Skeletal muscle tissue (tissue), 4 donors: ENCODE data around the gene ATF7IP. TPM values are rescaled to one million over a fixed set of nuclear protein-coding genes. Genes with fewer than 3 reads are reported as not detected.
"Not testable (repeated sequence)": the region's sequence is repeated elsewhere in the genome, so short reads cannot be mapped to it uniquely, and the experiment has no call there.

ENCODE experiments used
- H3K27ac ChIP-seq: one replicate; pipeline ENCODE4 v1.7.0; 2013; ENCODE audit warnings: mild to moderate bottlenecking, low read depth, low read length, inconsistent platforms
- H3K27me3 ChIP-seq, 3 donors: one replicate each; pipeline ENCODE4 v1.7.0; 2013; ENCODE audit warnings: low read length in 3 of 3; ENCODE audit not compliant: control insufficient read depth in 3 of 3, insufficient read depth in 3 of 3
- H3K36me3 ChIP-seq, 3 donors: one replicate each; pipeline ENCODE4 v1.7.0; 2013; ENCODE audit warnings: low read length in 3 of 3; ENCODE audit not compliant: control insufficient read depth in 3 of 3, insufficient read depth in 3 of 3
- H3K4me1 ChIP-seq, 3 donors: one replicate each; pipeline ENCODE4 v1.7.0; 2013; ENCODE audit warnings: low read length in 3 of 3, mild to moderate bottlenecking in 3 of 3; ENCODE audit not compliant: control insufficient read depth in 3 of 3, insufficient read depth in 3 of 3
- H3K4me3 ChIP-seq, 3 donors: one replicate each; pipeline ENCODE4 v1.7.0; 2013; ENCODE audit warnings: low read length in 3 of 3
- H3K9ac ChIP-seq, 3 donors: one replicate each; pipeline ENCODE4 v1.7.0; 2013; ENCODE audit warnings: low read length in 3 of 3, mild to moderate bottlenecking in 3 of 3, moderate library complexity in 2 of 3, low read depth in 1 of 3
- H3K9me3 ChIP-seq, 3 donors: one replicate each; pipeline ENCODE4 v1.7.0; 2013; ENCODE audit warnings: low read length in 3 of 3; ENCODE audit not compliant: control insufficient read depth in 3 of 3
- total RNA-seq: library from RNA; depleted of rRNA; stranded (reverse); fragments of >200 nt; gene quantifications from one replicate; pipeline ENCODE4 v1.2.3, GENCODE V29; 2014
- donor health status: Osteomylitis.

The ATF7IP gene
- total RNA-seq, 1 donor from 2014 or later: 32.9 TPM

GRCh38 chr12:14340371-14340770 is 25.1 kb upstream of the ATF7IP start:
- no peaks in the 10 kb centered on the region for H3K27me3 ChIP-seq
- H3K9ac ChIP-seq: no peak overlapping the region
- peaks cover 0 to 17% (median 4%) of the 10 kb centered on the region in 3 donors for H3K9me3 ChIP-seq
- H3K4me3 ChIP-seq: no peak overlapping the region
- no peaks in the 10 kb centered on the region for H3K4me1 ChIP-seq
- no peak overlapping the region for H3K27ac ChIP-seq
- no peaks in the 10 kb centered on the region for H3K36me3 ChIP-seq

- H3K4me1 ChIP-seq, H3K27ac ChIP-seq, H3K9ac ChIP-seq, H3K27me3 ChIP-seq, H3K9me3 ChIP-seq, H3K4me3 ChIP-seq, H3K36me3 ChIP-seq: not testable (repeated sequence)
Observed at GRCh38 chr12:14351524-14351923, 14.0 kb upstream of the ATF7IP start.

DNA sequence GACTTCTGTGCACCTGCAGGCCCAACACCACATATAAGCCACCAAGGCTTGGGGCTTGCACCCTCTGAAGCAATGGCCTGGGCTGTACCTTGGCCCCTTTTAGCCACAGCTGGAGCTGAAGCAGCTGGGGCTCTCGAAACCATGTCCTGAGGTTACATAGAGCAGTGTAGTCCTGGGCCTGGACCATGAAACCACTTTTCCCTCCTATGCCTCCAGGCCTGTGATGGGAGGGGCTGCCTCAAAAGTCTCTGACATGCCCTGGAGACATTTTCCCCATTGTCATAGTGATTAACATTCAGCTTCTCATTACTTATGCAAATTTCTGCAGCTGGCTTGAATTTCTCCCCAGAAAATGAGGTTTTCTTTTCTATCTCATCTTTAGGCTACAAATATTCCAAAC is 13.4 kb upstream of the ATF7IP start:
- not testable (repeated sequence) for H3K4me1 ChIP-seq, H3K4me3 ChIP-seq, H3K36me3 ChIP-seq, H3K9me3 ChIP-seq, H3K27ac ChIP-seq, H3K9ac ChIP-seq, H3K27me3 ChIP-seq

GRCh38 chr12:14354665-14355064 is 10.8 kb upstream of the ATF7IP start:
- H3K27me3 ChIP-seq, H3K4me3 ChIP-seq, H3K27ac ChIP-seq, H3K9me3 ChIP-seq, H3K9ac ChIP-seq, H3K36me3 ChIP-seq, H3K4me1 ChIP-seq: not testable (repeated sequence)

DNA sequence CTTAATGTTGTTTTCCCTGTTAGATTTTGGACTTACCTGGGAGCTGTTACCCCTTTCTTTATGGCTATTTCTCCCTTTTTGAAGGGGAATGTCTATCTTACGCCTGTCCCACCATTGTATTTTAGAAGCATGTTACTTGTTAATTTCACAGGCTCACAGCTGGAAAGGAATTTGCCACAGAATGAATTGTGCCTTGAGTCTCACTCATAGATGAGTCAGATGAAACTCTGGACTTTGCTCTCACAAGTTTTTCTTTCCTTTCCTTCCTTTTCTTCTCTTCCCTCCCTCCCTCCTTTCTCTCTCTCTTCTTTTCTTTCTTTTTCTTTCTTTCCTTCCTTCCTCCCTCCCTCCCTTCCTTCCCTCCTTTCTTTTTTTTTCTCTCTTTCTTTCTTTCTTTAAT is 9.3 kb upstream of the ATF7IP start:
- Histone ChIP-seq H3K27ac (no peak overlapping the region), H3K27me3 (no peaks in the 10 kb centered on the region), H3K4me3 (no peak overlapping the region), H3K4me1 (no peaks in the 10 kb centered on the region), H3K36me3 (no peaks in the 10 kb centered on the region), H3K9me3 (peaks cover 0 to 2% (median 2%) of the 10 kb centered on the region in 3 donors), H3K9ac (no peak overlapping the region)

DNA sequence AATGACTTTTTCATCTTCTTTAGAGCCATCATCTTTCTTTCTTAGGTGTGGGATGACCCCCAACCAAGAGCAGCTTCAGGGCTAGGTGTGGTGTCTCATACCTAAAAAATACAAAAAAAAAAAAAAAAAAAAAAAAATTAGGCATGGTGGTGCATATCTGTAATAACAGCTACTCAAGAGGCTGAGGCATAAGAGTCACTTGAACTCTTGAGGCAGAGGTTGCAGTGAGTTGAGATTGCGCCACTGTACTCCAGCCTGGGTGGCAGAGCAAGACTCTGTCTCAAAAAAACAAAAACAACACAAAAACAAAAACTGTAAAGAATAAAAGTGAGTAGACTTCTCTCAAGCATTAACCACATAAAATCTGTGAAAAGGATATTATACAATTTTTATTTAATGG is 8.0 kb upstream of the ATF7IP start:
- Histone ChIP-seq H3K9ac (no peak overlapping the region), H3K27ac (no peak overlapping the region), H3K27me3 (no peaks in the 10 kb centered on the region), H3K4me1 (no peaks in the 10 kb centered on the region), H3K9me3 (peaks cover 0 to 2% (median 2%) of the 10 kb centered on the region in 3 donors), H3K36me3 (no peaks in the 10 kb centered on the region), H3K4me3 (no peak overlapping the region)

DNA sequence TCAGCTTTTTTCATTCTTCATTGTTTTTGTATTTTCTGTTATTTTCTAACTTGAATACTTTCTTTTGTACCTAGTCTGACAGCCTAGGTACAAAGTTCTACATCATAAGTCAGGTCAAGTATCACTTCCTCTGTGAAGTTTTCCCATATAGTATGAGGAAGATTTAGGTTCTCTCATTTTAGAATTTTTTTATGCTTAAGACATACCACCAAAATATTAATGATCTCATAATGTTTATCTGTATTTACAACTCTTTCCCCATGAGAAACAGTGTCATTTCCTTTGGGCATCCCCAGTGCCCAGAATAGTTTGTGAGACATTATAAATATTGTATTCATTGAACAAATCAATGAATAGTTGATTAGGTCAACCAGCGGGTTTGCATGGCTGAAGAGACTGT is 3.1 kb upstream of the ATF7IP start:
- H3K27ac ChIP-seq: no peak overlapping the region
- no peaks in the 10 kb centered on the region for H3K36me3 ChIP-seq
- no peaks in the 10 kb centered on the region for H3K4me1 ChIP-seq
- no peak overlapping the region for H3K9ac ChIP-seq
- no peaks in the 10 kb centered on the region for H3K9me3 ChIP-seq
- no peak overlapping the region for H3K4me3 ChIP-seq
- no peaks in the 10 kb centered on the region for H3K27me3 ChIP-seq

- Histone ChIP-seq H3K27ac (peak overlapping the region; percentile 98), H3K9me3 (no peaks in the 10 kb centered on the region), H3K4me1 (peaks cover 0 to 3% (median 0%) of the 10 kb centered on the region in 3 donors), H3K9ac (peak overlapping the region; percentile 23 to 91 (median 83)), H3K27me3 (no peaks in the 10 kb centered on the region), H3K4me3 (peak overlapping the region; percentile 77 to 93 (median 90)), H3K36me3 (no peaks in the 10 kb centered on the region)
Observed at GRCh38 chr12:14364583-14365271, 755 bp upstream of the ATF7IP start.

DNA sequence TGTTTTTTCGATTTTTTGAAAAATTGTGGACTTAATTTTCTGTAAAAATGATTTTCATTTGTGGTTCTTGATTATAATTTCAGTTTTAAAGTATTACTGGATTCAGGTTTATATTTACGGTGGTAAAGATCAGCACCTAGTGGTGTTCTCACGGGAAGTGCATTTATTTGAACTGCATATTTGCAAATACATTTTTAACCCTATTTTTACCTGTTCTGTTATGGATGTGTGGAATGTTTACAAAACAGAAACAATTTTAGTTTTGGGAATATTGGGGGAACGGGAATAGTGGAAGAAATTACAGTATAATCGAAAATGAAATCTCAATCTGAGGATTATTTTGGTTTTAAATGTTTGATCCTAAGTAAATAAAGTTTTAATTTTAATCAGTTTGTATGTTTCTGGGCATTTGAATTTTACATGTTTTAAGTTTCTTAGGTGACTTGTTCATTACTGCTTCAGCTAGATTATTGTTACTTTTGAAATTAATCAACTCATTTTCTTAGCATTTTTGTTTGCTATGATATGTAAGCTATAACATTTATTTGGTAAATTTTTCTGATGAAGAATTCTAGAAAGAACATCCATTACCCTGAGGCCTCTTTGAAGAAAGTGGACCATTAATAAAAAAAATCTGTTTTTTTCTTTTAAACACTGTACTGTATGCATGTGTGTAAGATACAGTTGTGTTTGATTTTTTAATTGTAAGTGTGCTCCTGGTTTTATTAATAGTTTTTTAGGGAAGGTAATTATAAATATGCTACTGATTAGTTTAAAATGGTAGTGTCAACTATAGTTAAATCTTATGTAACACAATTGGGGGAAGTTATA is 942 bp downstream of the ATF7IP start:
- Histone ChIP-seq H3K9ac (peak overlapping the region; percentile 83 to 91 (median 84)), H3K27me3 (no peaks in the 10 kb centered on the region), H3K36me3 (no peaks in the 10 kb centered on the region), H3K9me3 (no peaks in the 10 kb centered on the region), H3K27ac (peak overlapping the region; percentile 98), H3K4me1 (peaks cover 0 to 3% (median 0%) of the 10 kb centered on the region in 3 donors), H3K4me3 (peak overlapping the region; percentile 77 to 93 (median 90))

DNA sequence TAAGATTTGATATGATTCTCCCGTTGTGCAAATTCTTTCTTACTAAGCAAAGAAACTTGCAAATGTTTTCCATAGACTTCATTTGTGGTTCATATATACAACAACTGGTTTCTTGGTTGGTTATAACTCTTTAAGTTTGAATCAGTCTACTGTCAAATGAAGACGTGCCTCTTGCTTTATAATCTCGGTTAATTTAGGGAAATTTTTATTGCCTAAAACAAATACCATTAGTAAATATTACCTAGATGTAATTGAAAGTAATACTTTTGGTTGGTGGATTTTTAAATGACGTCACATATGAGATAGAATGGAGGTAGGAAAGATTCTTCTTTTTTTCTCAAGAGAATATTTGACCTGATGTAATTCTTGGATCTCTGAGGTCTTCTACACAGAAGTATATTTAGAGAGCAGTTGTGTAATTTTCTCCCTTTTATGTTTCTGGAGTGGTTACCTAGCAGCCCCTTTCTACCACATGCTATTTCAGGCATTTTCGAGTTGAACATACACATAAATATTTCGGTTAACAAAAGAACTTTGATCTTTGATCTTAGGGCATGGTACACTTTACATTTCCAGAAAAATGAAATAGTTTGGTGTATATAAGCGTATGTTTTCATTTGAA is 1.7 kb downstream of the ATF7IP start:
- Histone ChIP-seq H3K27me3 (no peaks in the 10 kb centered on the region), H3K9ac (peak overlapping the region; percentile 83 to 91 (median 84)), H3K27ac (peak overlapping the region; percentile 98), H3K9me3 (no peaks in the 10 kb centered on the region), H3K4me1 (peaks cover 0 to 3% (median 0%) of the 10 kb centered on the region in 3 donors), H3K36me3 (no peaks in the 10 kb centered on the region), H3K4me3 (peak overlapping the region; percentile 77 to 93 (median 90))
